OCI-LY1 (cell line): ENCODE data around the gene NPIPA5.
"Not testable (repeated sequence)": the region's sequence is repeated elsewhere in the genome, so short reads cannot be mapped to it uniquely, and the experiment has no call there.

Experiments
- EZH2 ChIP-seq: fragments of 200-600 bp; sonication (generic), shearing (Covaris generic); IDR thresholded peaks from 2 replicates; pipeline ENCODE4 v1.8.0; 2017; ENCODE audit warnings: borderline replicate concordance, mixed run types, mild to moderate bottlenecking, antibody characterized with exemption, low read length, moderate library complexity, mixed read lengths
- TF ChIP-seq, protein P1 (sequence below): fragments of 200-600 bp; sonication (generic), shearing (Covaris generic); IDR thresholded peaks from 2 replicates; pipeline ENCODE4 v1.5.1; 2017; ENCODE audit warnings: mild to moderate bottlenecking, antibody characterized with exemption, low read length, moderate library complexity, mixed read lengths

DNA sequence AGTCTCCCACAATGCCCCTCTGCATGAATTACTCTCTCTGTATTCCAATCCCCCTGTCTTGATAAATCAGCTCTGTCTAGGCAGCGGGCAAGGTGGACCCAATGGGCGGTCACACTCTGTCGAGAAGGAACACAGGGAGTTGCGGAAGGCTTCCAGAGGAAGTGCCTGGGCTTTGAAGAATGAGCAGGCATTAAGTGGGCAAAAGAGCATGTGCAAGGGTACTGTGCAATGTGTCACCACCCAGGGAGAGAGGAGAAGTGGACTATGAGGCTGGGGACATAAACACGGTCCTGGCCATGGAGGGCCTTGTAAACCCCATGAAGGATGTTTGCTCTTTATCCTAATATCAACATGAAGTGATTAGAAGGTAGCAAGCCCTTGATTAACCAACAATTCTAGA, 44.1 kb downstream of the NPIPA5 start:
- TF ChIP-seq, protein P1, sequence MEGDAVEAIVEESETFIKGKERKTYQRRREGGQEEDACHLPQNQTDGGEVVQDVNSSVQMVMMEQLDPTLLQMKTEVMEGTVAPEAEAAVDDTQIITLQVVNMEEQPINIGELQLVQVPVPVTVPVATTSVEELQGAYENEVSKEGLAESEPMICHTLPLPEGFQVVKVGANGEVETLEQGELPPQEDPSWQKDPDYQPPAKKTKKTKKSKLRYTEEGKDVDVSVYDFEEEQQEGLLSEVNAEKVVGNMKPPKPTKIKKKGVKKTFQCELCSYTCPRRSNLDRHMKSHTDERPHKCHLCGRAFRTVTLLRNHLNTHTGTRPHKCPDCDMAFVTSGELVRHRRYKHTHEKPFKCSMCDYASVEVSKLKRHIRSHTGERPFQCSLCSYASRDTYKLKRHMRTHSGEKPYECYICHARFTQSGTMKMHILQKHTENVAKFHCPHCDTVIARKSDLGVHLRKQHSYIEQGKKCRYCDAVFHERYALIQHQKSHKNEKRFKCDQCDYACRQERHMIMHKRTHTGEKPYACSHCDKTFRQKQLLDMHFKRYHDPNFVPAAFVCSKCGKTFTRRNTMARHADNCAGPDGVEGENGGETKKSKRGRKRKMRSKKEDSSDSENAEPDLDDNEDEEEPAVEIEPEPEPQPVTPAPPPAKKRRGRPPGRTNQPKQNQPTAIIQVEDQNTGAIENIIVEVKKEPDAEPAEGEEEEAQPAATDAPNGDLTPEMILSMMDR = not testable (repeated sequence)
- not testable (repeated sequence) for TF ChIP-seq EZH2
